HG03159 (cell line): ENCODE data around the gene CCDC167.
"Not testable (repeated sequence)": the region's sequence is repeated elsewhere in the genome, so short reads cannot be mapped to it uniquely, and the experiment has no call there.

Experiments
- ATAC-seq: cut with Tn5 transposase; IDR thresholded peaks from one replicate; pipeline ENCODE4 v1.9.1; 2021; ENCODE audit warnings: mild to moderate bottlenecking, moderate library complexity; ENCODE audit not compliant: unreplicated experiment

The CCDC167 gene

DNA sequence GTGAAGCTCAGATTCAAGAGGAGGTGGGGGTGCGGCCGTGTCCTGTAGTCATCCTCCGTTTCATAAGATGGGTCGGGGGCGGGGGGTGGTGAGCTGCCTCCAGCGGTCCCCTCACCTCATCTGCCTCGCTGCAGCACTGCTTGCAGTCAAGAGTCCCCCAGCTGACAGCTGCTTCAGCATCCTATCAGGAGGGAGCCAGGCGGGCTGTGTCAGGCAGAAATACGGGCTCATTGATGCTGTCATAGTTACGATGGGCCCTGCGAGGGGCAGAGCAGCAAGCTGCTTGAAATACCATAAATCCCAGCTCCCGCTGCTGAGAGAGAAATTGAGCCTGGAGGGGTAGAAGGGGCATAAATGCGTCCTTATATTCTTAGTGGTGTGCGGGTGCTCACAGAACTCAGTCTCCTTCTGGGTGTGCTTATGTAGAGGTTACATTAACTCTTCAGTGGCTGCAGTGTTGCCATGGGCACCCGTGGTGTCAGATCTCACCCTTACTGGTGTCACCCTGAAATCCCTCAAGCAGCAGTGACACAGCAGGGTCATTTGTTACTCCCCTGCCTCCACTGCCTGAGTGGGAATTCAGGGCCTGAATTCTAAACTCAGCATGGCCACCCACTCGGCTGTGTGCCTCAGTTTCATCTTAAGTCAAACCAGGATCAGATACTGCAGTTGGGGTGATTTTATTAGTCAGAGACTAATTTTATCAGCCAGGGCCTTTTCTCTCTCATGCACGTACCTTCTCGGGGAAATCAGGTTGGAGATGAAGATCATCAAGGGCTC is 21.8 kb downstream of the CCDC167 start:
- ATAC-seq = no peak

- ATAC-seq = no peak
Observed at GRCh38 chr6:37477191-37477590, 22.5 kb downstream of the CCDC167 start.

DNA sequence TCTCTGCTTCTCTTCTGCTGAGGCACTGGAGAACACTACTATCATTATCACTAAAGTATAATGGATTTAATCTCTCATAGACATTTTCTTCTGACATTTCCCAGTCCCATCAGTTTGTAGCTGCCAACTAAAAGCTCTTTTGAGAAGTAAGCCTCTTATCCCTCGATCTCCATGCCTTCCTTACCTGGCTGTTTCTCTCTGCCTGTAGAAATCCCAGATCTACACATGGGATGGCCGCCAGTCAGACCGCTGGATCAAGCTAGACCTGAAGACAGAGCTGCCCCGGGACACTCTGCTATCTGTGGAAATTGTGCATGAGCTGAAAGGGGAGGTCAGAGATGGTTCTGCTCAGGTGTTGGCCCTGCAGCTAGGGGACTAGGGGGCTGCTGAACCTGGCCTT is 25.4 kb downstream of the CCDC167 start:
- no peak for ATAC-seq

DNA sequence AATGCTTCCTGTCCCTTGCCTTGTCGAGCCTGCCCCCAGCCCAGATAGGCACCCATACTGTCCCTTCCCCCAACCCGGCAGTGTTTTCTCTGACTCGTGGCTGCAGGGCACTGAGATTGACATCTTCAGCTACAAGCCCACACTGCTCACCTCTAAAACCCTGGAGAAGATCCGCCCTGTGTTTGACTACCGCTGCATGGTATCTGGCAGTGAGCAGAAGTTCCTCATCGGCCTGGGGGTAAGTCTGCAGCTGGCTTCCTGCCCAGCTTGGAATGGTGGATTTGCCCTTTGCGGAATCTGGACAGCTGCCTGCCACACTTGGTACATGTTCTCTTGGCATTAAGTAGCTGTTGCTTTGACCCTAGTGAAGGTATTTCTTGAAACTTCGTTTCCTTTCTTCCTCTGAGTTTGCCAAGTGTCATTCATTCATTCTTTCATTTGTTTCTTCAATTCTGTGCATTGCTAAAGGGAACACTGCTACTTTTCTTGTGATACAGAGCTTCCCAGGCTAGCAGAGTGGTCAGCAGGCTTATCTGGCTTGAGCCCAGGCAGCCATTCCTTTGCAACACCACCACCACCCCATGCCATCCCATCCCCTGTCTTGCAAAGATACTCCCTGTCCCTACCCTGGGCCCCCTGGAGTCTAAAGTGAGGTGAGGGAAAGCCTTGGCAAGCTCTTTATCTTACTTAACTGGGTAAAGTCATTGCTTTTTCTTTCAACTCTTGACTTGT is 26.2 kb downstream of the CCDC167 start:
- ATAC-seq = no peak

- no peak for ATAC-seq
Observed at GRCh38 chr6:37467718-37468117, 32.0 kb downstream of the CCDC167 start.

- no peak for ATAC-seq
Observed at GRCh38 chr6:37463110-37463509, 36.6 kb downstream of the CCDC167 start.

GRCh38 chr6:37460805-37461204 is 38.9 kb downstream of the CCDC167 start:
- no peak for ATAC-seq

- no peak for ATAC-seq
Observed at GRCh38 chr6:37459981-37460800, 39.5 kb downstream of the CCDC167 start.

- no peak for ATAC-seq
Observed at GRCh38 chr6:37456816-37457560, 42.7 kb downstream of the CCDC167 start.

GRCh38 chr6:37456126-37456525 is 43.6 kb downstream of the CCDC167 start:
- ATAC-seq = no peak

- ATAC-seq = no peak
Observed at GRCh38 chr6:37454420-37455140, 45.1 kb downstream of the CCDC167 start.

- ATAC-seq = no peak
Observed at GRCh38 chr6:37452522-37452921, 47.2 kb downstream of the CCDC167 start.

DNA sequence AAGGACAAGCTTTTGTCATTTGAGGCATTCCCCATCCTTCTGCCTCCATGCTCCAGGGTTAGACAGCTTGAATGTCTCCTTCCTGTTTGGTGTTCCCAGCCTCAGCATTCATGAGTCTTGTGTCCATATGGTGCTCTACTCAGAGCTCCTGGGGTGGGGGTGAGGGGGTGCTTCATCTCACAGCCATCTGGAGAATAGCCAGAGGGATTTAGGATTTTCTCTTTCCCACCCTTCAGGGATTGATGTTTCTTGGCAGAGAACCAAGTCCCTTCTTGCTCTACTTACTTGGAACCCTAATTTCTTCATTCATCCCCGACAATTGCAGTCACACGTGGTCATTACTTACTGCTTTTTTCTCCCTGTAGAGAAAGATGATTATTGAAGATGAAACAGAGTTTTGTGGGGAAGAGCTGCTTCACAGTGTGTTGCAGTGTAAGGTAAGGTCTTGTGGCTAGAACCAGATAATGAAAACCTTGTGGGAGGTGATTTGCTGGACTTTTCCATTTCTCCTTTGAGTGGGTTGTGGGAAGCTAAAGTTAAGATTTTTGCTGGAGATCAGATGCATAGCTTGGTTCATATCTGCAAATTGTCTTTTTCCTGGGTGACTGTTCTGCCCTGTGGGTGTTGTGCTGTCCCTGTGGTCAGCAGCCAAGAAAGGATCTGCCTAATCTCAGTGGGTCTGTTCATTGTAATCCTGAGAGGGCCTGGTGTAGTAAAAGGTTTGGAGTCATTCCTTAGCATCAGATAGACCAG is 48.1 kb downstream of the CCDC167 start:
- ATAC-seq = no peak

- ATAC-seq = no peak
Observed at GRCh38 chr6:37449984-37450383, 49.7 kb downstream of the CCDC167 start.

DNA sequence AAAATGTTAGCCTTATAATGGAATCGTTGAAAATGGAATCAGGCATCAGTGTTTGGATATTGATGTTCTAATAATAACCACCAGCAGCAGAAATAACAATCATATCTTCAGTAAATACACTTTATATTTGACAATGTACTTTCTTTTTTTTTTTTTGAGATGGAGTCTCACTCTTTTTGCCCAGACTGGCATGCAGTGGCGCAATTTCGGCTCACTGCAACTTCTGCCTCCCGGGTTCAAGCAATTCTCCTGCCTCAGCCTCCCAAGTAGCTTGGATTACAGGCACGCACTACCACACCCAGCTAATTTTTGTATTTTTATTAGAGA is 56.5 kb downstream of the CCDC167 start:
- not testable (repeated sequence) for ATAC-seq

DNA sequence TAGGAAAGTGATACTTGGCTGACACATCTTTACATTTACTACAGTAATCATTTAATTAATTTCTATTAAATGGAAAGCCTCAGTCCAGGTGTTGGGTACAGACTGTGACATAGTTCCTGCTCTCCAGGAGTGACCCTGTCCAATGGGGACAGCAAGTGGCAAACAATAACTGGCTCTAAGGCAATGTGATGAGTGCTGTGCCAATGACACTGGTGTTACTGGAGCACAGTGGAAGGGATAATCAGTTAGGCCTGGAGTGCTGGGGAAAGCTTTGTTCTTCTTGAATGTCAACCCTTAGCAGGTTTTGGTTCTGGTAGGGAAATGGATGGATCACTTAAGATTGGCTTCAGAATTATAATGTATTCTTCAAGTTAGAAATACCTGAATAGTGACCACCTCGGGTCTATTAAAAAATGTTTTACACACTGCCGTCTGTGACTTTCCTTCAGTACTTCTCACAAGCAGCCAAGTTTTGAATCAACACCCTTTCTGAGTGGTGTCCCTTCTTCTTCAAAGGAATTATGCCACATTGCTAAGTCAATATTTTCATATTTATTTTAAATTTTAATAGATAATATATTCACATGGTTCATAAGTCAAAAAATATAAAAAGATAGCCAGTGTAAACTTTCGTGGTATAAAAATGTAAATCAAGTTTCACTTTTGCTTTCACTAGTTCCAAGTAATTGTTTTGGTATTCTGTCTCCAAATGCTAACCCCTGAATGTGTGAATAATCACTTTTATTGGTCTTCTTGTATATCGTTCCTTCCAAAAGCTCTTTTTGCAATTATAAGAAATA is 57.1 kb downstream of the CCDC167 start:
- ATAC-seq = no peak

GRCh38 chr6:37441651-37442050 is 58.0 kb downstream of the CCDC167 start:
- ATAC-seq = no peak

DNA sequence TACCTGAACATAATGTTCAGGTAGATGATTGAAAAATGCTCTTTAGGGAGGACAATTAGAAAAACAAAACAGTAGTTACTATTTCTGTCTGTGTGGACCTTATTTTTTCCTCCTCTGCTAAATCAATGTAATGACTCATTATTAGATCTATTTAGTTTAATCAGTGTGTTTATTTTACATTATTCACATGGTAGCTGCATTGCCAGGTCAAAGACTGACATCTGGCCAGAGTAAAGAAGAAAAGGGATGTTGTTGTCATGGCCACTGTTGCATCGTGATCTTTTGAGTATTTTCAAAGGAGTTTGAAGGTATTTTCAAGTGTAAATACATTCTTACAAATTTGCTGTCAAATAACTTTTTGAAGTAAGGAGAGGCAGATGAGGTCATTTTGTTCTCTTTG is 60.8 kb downstream of the CCDC167 start:
- ATAC-seq = no peak

DNA sequence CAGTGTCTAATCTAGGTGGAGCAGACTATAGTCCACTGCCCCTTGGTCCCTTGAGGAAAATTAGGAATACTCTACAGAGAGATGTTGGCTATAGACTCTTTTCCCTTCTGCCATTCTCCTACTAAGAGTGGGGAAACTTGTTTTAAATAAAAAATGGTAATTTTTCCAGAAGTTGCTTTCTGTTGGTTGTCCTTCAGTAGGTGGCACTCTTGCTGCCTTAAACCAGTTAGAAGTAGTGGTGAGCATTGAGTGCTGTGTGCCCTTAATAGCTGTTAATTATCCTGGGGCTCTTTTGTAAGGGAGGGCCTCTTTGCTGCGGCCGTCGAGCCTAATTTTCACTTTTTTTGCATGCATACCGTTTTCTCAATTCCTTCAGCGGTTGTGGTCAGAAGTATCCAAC is 63.9 kb downstream of the CCDC167 start:
- ATAC-seq = no peak
